ENCODE data around the gene SLX4IP.

The SLX4IP gene

GRCh38 chr20:10563935-10564492 lies 128.9 kb downstream of the SLX4IP start:
- H3K27me3 ChIP-seq (ENCODE audit: insufficient read depth, low read depth, severe bottlenecking), result no peaks in the 10 kb centered on the region
- no peak for TF ChIP-seq CTCF (IDR thresholded peaks at IDR 0.05; ENCODE audit: low read depth, low read length)
- H3K9me3 ChIP-seq (ENCODE audit: severe bottlenecking), result no peaks in the 10 kb centered on the region
- no peaks in the 10 kb centered on the region for H3K36me3 ChIP-seq
- no peak overlapping the region for H3K27ac ChIP-seq
- no peak overlapping the region for H3K4me3 ChIP-seq (ENCODE audit: low read depth, low read length)
- no peak for DNase-seq

DNA sequence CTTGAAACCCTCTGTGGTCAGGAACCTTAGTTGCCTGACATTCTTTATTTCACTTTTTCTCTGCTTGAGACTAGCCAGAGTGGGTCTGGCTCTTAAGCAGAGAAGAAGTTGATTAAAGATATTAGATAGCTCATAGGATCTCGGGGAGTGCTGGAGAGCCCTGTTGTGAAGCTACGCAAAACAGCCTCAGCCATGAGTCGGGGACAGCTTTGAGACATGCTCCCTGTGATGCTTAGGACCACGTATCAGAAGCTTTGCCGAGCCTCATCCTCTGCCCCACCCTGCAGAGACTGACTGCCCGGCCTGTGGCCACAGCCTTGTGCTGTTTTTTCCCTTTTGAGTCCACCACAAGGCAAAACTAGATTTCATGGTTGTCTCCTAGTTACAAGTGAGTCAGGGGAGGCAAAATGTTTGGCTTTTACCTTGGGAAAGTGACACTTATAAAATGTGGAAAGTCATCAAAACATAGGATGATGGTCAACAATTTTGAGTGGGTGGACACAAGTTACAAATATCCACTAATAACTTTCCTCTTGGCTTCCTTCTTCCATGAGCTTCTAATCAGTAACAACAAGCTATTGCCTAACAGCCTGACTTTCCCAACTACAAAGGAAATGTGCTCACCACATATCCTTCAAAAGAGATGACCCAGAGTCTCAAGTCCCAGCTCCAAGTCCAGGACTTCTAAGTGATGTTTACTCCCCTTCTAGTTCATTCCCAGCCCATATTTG lies 130.3 kb downstream of the SLX4IP start:
- no peak overlapping the region for H3K4me3 ChIP-seq (ENCODE audit: low read depth, low read length)
- H3K9me3 ChIP-seq (ENCODE audit: severe bottlenecking), result no peaks in the 10 kb centered on the region
- DNase-seq, result no peak
- H3K27ac ChIP-seq, result no peak overlapping the region
- no peaks in the 10 kb centered on the region for H3K27me3 ChIP-seq (ENCODE audit: insufficient read depth, low read depth, severe bottlenecking)
- no peaks in the 10 kb centered on the region for H3K36me3 ChIP-seq
- no peak for TF ChIP-seq CTCF (IDR thresholded peaks at IDR 0.05; ENCODE audit: low read depth, low read length)

DNA sequence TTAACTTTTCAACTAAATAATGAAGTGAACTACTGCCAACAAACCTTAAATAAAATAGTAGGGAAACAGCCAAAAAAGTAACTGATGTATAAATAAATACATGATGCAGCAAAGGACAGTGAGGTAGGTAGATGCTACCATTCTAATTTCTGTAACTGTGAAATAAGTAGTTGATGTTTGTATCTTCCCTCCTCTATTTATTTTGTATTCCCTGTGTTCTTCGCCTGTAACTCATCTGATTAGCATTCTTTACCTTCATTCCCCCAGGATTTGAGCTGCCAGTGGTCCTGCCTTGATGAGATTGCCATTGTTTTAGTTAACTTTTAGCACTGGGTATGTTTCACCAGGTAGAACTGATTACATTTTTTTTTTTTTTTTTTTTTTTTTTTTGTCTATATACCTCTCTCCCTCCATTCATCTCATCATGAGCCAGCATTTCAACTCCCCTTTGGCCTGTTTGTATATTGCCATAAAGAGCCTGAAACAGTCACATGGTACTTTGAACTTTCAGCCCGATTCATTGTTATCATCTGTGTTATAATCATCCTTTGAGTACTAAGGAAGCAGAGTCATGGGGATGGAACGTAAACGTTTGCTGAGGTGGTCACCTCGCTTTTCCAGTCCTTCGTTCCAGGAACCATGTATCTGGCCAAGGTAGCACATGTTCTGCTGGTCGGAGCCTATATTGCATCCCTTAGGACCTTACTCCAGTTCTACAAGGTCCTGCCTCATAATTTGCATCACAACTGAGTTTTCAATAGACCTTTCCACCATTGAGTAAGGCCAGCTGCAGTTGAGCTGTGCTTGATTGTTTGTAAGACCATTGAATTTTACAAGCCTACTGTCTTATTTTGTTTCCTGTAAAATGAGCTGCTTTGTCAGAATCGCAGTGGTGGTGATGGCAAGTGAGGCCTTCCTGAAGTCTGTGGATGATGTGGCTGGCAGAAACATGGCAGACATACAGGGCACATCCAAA lies 131.1 kb downstream of the SLX4IP start:
- Histone ChIP-seq H3K27me3 (ENCODE audit: insufficient read depth, low read depth, severe bottlenecking) (no peaks in the 10 kb centered on the region), H3K4me3 (ENCODE audit: low read depth, low read length) (no peak overlapping the region), H3K36me3 (no peaks in the 10 kb centered on the region), H3K27ac (no peak overlapping the region), H3K9me3 (ENCODE audit: severe bottlenecking) (no peaks in the 10 kb centered on the region)
- no peak for TF ChIP-seq CTCF (IDR thresholded peaks at IDR 0.05; ENCODE audit: low read depth, low read length)
- no peak for DNase-seq

- no peaks in the 10 kb centered on the region for H3K9me3 ChIP-seq (ENCODE audit: severe bottlenecking)
- no peaks in the 10 kb centered on the region for H3K36me3 ChIP-seq
- no peak for DNase-seq
- no peaks in the 10 kb centered on the region for H3K27me3 ChIP-seq (ENCODE audit: insufficient read depth, low read depth, severe bottlenecking)
- H3K27ac ChIP-seq, result no peak overlapping the region
- TF ChIP-seq CTCF (IDR thresholded peaks at IDR 0.05; ENCODE audit: low read depth, low read length), result no peak
- no peak overlapping the region for H3K4me3 ChIP-seq (ENCODE audit: low read depth, low read length)
These were observed 132.9 kb downstream of the SLX4IP start for GRCh38 chr20:10568032-10568431.

DNA sequence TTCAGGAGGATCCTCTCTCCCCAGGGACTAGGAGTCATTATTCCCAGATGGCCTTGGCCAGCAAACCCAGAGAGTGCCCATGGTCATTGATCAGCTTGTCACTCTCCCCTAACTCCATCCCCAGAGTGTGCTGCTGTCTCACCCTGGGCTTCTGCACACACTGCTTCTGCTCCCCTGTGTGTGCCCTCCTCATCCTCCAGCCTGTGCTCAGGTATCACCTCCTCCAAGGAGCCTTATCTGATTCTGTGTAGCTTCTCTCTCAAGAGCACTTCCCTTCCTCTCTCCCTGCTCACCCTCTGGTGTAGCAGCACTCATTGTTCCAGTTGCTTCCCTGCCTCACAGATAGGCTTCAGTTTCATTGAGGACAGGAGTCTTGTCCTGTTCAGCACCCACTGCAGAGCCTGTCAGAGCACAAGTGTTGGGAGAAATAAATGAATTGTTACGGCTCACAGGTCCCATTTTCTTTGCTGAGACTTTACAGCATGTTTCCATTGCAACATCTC lies 136.3 kb downstream of the SLX4IP start:
- Histone ChIP-seq H3K9me3 (ENCODE audit: severe bottlenecking) (no peaks in the 10 kb centered on the region), H3K36me3 (no peaks in the 10 kb centered on the region), H3K27me3 (ENCODE audit: insufficient read depth, low read depth, severe bottlenecking) (no peaks in the 10 kb centered on the region), H3K27ac (no peak overlapping the region), H3K4me3 (ENCODE audit: low read depth, low read length) (no peak overlapping the region)
- DNase-seq, result no peak
- TF ChIP-seq CTCF (IDR thresholded peaks at IDR 0.05; ENCODE audit: low read depth, low read length), result no peak

Measured in WERI-Rb-1 (cell line).